H1 (cell line): ENCODE results near the gene STEAP2. TPM values are rescaled to one million over a fixed set of nuclear protein-coding genes. Genes with fewer than 3 reads are reported as not detected.

Experiments
- SIX5 ChIP-seq: IDR thresholded peaks from 2 replicates; pipeline ENCODE4 v1.6.1; 2011; ENCODE audit warnings: mild to moderate bottlenecking, low read depth, low read length
- polyA plus RNA-seq, 7 experiments: library from polyadenylated mRNA; depleted of rRNA in 3 of 7; stranded (reverse) in 5 of 7; unstranded in 2 of 7; fragments of >200 nt in 5 of 7; fragments of 200-250 nt in 2 of 7; gene quantifications; 1 replicate in 5 of 7; 2 replicates in 1 of 7; 4 replicates in 1 of 7; pipeline versions ENCODE4 v1.2.1 to v1.2.3, GENCODE V29; 2011 to 2013; ENCODE audit warnings: missing spikeins in 2 of 7, mixed read lengths in 2 of 7
- total RNA-seq: library from RNA; stranded (reverse); fragmentation: NEBNext Ultra II Directional; extraction: Animal tissue kit (Norgen Biotek cat#: 25700); gene quantifications from 2 replicates; pipeline ENCODE4 v1.2.1, GENCODE V29; 2021
- TF ChIP-seq, protein P1 (sequence below): fragments of 300-600 bp; sonication (generic); IDR thresholded peaks from 2 replicates; pipeline ENCODE4 v1.7.1; 2012; ENCODE audit warnings: low read length, moderate library complexity, mild to moderate bottlenecking, inconsistent platforms; ENCODE audit not compliant: insufficient replicate concordance

STEAP2 gene
- total and polyA plus RNA-seq, 2 of the 8 experiments (the other 6 are each of a cell fraction or from before 2014, with no cell fraction given), result 13.4 to 18.4 TPM

DNA sequence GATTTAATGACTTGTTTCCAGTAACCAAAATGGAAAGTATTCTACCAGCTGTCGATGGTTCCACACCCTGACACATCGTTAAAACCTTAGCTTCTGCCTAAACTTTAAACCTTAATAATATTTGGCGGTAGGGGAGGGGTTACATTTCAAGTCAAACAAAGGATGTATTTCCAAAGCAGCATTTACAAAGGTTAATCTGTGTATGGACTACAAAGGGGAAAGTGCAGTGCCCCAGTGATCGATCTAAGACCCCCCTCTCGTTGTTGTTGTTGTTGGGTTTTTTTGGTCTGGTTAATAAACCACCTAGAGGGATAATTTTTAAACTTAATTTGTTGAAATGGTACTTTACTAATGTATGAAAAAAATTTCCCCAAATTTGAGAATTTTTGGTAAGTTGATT is 1.1 kb upstream of the STEAP2 start (continued):
- TF ChIP-seq, protein P1, sequence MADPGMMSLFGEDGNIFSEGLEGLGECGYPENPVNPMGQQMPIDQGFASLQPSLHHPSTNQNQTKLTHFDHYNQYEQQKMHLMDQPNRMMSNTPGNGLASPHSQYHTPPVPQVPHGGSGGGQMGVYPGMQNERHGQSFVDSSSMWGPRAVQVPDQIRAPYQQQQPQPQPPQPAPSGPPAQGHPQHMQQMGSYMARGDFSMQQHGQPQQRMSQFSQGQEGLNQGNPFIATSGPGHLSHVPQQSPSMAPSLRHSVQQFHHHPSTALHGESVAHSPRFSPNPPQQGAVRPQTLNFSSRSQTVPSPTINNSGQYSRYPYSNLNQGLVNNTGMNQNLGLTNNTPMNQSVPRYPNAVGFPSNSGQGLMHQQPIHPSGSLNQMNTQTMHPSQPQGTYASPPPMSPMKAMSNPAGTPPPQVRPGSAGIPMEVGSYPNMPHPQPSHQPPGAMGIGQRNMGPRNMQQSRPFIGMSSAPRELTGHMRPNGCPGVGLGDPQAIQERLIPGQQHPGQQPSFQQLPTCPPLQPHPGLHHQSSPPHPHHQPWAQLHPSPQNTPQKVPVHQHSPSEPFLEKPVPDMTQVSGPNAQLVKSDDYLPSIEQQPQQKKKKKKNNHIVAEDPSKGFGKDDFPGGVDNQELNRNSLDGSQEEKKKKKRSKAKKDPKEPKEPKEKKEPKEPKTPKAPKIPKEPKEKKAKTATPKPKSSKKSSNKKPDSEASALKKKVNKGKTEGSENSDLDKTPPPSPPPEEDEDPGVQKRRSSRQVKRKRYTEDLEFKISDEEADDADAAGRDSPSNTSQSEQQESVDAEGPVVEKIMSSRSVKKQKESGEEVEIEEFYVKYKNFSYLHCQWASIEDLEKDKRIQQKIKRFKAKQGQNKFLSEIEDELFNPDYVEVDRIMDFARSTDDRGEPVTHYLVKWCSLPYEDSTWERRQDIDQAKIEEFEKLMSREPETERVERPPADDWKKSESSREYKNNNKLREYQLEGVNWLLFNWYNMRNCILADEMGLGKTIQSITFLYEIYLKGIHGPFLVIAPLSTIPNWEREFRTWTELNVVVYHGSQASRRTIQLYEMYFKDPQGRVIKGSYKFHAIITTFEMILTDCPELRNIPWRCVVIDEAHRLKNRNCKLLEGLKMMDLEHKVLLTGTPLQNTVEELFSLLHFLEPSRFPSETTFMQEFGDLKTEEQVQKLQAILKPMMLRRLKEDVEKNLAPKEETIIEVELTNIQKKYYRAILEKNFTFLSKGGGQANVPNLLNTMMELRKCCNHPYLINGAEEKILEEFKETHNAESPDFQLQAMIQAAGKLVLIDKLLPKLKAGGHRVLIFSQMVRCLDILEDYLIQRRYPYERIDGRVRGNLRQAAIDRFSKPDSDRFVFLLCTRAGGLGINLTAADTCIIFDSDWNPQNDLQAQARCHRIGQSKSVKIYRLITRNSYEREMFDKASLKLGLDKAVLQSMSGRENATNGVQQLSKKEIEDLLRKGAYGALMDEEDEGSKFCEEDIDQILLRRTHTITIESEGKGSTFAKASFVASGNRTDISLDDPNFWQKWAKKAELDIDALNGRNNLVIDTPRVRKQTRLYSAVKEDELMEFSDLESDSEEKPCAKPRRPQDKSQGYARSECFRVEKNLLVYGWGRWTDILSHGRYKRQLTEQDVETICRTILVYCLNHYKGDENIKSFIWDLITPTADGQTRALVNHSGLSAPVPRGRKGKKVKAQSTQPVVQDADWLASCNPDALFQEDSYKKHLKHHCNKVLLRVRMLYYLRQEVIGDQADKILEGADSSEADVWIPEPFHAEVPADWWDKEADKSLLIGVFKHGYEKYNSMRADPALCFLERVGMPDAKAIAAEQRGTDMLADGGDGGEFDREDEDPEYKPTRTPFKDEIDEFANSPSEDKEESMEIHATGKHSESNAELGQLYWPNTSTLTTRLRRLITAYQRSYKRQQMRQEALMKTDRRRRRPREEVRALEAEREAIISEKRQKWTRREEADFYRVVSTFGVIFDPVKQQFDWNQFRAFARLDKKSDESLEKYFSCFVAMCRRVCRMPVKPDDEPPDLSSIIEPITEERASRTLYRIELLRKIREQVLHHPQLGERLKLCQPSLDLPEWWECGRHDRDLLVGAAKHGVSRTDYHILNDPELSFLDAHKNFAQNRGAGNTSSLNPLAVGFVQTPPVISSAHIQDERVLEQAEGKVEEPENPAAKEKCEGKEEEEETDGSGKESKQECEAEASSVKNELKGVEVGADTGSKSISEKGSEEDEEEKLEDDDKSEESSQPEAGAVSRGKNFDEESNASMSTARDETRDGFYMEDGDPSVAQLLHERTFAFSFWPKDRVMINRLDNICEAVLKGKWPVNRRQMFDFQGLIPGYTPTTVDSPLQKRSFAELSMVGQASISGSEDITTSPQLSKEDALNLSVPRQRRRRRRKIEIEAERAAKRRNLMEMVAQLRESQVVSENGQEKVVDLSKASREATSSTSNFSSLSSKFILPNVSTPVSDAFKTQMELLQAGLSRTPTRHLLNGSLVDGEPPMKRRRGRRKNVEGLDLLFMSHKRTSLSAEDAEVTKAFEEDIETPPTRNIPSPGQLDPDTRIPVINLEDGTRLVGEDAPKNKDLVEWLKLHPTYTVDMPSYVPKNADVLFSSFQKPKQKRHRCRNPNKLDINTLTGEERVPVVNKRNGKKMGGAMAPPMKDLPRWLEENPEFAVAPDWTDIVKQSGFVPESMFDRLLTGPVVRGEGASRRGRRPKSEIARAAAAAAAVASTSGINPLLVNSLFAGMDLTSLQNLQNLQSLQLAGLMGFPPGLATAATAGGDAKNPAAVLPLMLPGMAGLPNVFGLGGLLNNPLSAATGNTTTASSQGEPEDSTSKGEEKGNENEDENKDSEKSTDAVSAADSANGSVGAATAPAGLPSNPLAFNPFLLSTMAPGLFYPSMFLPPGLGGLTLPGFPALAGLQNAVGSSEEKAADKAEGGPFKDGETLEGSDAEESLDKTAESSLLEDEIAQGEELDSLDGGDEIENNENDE, result no peak
- TF ChIP-seq SIX5, result no peak
